Hematopoietic multipotent progenitor cell treated with erythropoietin and hydrocortisone succinate and interleukin-3 and kit ligand, for 15 days (in vitro differentiated cells): ENCODE results near the gene LSM10.

ENCODE experiments used
- DNase-seq: peaks from one replicate; pipeline ENCODE4 v3.0.0-alpha.2; 2015; ENCODE audit warnings: low spot score

LSM10 gene

DNA sequence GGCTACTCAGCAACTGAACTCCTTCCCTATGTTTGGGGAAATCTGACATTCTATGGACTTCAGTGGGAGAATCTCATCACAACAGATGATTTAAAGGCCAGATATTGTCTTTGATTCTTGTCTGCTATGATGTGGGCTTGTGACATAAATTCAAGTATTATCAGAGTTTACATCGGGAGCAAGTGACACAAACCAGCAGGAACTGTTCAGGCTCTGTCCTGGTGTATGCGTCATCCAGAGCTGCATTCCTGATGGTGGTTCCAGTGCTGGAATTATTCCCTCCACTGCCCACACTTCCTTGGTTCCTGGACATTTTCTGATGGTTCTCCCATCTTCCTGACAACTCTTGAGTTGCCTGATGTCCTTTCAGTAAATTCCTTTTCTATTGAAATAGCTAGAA, 10.8 kb upstream of the LSM10 start:
- DNase-seq = no peak

DNA sequence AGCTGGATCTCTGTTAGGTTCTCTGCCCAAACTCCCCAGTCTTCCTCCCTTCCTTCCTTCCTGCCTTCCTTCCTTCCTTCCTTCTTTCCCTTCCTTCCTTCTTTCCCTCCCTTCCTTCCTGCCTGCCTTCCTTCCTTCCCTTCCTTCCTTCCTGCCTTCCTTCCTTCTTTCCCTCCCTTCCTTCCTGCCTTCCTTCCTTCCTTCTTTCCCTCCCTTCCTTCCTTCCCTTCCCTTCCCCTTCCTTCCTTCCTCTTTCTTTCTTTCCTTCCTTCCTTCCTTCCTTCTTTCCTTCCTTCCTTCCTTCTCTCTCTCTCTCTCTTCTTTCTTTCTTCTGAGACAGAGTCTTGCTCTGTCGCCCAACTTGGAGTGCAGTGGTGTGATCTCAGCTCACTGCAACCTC, 8.7 kb upstream of the LSM10 start:
- DNase-seq = no peak

DNA sequence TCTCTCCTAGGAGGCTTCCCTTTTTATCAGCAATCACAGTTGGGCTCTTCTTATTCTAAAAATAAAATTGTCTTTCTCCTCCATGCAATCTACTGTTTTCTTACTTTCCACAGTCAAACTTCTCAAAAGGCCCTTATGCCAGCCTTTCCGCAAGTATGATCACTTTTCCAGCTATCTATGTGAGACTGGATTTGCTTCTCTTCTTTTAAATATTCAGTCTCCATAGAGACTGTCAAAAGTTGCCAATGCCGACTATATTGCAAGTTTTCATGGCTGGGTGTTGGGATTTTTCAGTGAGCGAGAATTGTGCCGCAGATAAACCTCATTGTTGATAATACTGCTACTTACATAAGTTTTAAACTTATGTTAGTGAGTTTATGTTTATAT, 4.8 kb upstream of the LSM10 start:
- no peak for DNase-seq

DNA sequence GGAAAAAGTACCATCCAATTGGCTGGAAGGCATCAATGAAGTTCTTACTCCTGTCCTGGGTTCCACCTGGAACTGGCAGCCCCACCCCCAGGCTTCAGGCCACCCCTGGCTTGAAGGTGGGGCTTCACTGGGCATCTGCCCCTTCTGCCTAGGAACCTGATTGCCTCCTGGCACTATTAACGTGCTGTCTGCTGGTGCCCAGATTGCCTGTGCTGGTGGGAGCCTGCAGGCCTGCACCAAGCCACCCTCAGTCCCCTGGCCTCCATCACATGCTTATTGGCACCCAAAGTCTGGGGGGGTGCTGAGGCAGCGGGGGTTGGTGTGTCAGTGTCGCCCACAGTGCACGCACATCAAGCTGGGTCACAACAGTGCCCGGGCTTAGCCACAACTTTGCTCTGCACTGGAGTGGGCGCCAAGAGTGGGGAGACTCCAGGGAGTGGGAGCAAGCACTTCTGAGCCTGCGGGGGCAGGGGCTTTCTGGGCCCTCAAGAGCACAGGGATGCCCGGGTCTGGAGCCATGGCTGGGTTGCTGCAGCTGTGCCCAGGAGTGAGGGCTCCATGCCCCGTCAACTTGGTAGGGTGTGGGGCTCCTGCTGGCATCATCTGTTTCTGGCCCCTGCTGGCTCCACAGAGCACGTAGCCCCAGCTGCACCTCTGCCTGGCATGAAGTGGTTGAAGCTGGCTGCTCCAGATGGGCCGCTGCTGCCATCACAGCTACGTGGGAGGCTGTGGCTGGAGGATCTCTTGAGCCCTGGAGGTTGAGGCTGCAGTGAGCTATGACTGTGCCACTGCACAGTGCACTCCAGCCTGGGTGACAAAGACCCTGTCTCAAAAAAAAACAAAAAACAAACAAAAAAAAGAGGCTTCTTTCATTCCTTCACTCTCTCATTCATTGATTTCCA, 4.1 kb upstream of the LSM10 start:
- no peak for DNase-seq

DNA sequence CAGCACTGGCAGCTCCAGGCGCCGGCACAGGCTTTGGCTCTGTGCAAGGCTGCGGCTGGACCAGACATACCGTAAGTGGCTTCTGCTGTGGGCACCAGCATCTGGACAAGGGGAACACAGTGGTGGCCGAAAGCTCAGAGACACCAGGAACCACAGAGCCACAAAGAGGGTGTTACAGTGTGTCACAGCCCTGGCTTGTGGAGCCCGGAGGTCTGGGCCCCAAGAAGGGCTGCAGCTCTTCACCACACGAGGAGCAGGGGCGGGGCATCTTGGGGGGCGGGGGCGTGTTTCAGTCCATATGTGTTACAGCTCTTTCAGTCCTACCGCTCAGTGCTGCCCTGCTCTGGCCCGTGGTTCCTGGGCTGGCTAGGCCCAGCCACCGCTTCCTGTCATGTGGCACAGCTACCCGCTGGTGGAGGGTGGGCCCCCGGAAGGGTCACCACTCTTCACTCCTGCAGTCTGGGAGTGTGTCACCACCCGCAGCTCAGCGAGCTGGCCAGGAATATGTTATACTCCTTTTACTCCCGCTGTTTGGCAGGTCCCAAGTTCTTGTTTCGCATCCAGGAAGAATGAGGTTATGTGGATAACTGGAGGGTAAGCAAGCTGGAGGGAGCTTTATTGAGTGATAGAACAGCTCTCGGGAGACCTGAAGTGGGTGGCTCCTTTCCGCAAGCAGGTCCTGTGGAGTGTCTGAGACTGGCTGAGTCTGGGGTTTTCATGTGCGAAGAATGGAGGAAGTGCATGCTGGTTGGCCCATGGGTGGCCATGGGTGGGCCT, 3.3 kb upstream of the LSM10 start:
- peak; percentile 70 for DNase-seq

DNA sequence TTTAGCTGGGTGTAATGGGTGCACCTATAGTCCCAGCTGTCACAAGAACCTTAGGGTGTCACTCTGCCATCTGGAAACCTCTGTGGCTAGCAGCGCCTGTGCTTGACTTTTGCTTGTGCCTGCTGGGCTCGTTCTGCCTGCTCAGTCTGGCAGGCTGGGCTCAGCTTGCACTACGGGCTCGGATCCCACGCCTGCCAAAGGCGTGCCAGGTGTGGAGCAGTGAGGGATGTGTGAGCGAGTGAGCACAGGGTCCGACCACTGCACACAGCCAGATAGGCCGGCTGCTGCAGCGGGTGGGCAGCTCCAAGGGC, 2.8 kb upstream of the LSM10 start:
- no peak for DNase-seq

DNA sequence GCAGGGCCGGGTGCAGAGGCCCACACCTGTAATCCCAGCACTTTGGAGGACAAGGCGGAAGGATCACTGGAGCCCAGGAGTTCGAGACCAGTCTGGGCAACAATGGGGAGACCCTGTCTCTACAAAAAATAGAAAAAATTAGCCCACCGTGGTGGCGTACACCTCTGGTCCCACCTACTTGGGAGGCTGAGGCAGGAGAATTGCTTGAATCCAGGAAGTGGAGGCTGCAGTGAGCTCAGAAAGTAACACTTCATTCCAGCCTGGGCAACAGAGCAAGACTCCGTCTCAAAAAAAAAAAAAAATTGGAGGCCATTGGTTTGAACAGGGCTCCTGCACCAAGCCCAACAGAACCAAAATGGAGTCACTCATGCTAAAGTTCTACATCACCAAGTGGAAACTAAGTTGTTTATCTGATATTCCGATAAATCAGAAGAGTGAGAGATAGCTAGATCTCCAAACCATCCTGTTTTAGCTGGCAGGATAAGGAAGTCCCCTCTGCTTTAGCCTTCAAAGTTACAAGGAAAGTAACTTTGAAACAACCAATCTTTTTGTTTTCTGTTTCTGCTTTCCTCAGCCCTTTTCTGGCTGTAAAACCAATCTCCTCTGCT, 766 bp upstream of the LSM10 start:
- no peak for DNase-seq

DNA sequence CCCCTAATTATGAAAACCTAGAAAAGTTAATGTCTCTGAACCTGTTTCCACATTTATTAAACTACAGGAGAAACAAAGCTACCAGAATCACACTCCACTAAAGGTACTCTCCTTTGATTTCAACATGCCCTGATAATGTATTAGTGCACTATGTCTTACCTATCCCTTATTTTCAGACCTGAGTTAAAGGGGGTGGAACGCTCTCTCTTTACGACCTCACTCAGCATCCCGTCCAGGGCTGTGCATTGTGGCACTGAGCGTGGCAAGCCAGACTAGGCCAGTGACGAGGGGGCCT, 678 bp downstream of the LSM10 start:
- no peak for DNase-seq

DNA sequence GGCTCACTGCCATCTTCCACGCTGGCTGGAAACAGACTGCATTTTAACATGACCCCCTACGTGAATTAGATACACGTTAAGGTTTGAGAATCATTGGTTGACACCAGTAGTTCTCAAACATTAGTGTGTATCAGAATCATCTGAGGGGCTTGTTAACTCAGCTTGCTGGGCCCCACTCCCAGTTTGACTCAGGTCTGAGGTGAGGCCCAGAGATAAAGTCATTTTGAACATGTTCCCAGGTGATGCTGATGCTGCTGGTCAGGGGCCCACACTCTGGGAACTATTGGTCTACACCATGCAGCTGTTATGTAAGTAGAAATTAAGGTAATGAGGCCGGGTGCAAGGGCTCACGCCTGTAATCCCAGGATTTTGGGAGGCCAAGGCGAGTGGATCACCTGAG, 1.3 kb downstream of the LSM10 start:
- no peak for DNase-seq

DNA sequence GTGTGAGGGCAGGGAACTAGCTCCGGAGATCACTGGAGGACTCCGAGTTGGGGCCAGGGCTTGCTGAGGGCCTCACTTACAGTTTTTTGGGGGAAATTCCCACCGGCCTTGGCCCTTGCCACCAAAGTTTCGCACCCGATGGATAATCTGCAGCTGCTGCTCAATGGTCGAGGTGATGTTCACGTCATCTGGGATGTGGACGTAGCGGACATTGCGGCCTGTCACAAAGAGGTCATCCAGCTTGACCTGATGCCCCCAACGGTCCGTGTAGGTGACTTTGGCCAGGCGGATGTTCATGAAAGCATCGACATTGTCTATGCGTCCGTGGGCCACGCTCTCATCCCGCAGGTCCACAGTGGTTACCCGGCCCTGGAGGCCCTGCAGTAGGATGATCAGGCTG, 4.0 kb downstream of the LSM10 start:
- no peak for DNase-seq

DNA sequence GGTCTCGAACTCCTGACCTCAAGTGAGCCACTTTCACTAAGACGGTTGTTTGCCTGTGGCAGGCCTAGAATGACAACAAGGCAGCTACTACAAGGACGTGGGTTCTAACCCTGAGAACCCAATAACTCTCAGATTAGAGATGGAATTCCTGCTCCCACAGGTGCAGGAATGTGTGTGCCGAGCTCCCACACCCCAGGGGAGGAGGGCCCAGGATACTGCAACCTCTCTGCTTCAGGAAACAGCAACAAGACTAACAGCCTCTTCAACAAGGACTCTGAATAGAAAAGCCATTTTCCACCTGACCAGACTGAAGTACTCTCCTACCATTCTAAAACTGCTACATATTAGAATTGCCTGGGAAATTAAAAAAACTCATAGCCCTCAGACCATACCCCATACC, 4.9 kb downstream of the LSM10 start:
- no peak for DNase-seq

DNA sequence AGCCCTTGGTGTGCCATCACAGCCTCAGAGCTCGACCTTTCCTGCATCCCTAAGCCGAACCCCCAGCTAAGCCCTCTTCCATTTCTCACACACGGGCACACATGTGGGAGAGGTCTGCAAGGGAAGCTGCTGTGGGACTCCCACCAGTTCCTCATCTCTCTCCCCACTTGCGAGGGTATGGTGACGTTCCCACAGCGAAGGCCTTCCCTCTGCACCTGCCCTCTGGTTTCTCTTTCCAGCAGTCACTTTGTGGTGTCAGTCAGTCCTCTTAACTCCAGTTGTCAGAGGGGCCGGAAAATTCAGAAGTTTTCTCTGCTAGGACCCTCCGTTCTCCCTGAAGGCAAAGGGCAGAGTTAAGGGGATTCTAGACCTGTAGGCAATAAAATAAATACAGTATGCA, 6.4 kb downstream of the LSM10 start:
- DNase-seq = no peak

DNA sequence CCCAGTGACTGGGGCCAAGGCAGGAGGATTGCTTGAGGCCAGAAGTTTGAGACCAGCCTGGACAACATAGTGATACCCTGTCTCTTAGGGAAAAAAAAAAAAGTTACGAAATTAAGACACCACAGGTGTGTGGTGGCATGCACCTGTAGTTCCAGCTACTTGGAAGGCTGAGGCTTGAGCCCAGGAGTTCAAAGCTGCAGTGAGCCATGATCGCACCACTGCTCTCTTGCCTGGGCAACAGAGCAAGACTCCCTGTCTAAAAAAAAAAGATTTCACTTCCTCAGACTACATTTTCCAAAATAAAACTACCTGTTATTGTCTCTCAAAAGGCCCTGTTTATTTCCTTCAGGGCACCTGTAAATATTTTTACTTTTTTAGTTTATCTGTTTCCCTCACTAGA, 7.3 kb downstream of the LSM10 start:
- DNase-seq = no peak

DNA sequence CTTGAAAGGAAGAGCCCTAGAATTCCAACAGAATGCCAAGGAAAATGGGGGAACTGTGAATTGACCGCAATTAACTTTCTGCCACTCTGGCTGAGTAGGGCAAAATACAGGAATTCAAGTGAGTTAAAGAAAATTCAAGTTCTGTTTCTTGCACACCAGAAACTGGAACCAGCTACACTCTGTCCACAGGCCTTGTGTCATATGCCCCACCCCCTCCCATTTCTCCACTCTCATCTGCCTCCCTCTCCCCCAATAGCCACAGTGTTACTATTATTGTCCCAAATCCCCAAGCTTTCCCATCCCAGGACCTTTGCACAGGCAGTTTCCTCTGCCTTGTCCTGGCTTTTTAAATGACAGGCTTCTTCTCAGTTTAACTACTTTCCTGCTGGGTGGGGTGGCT, 7.7 kb downstream of the LSM10 start:
- no peak for DNase-seq

DNA sequence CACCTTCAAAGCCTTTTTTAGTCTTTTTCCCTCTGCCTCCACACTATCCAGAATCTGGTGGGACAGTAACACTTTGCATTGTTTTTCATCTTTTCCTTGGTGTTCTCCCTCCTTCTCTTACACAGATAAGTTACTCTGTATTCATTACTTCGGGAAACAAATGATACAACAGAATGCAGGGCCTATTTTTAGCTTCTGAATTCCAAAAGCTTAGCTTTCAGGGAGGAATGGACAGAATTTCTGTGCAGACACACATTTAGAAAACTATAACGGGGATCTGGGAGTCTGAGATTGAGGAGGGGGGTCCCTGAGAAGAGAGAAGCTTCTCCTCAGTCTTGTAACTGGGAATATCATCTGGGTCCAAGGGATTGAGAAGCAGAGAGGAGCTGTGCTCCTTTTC, 8.4 kb downstream of the LSM10 start:
- no peak for DNase-seq

DNA sequence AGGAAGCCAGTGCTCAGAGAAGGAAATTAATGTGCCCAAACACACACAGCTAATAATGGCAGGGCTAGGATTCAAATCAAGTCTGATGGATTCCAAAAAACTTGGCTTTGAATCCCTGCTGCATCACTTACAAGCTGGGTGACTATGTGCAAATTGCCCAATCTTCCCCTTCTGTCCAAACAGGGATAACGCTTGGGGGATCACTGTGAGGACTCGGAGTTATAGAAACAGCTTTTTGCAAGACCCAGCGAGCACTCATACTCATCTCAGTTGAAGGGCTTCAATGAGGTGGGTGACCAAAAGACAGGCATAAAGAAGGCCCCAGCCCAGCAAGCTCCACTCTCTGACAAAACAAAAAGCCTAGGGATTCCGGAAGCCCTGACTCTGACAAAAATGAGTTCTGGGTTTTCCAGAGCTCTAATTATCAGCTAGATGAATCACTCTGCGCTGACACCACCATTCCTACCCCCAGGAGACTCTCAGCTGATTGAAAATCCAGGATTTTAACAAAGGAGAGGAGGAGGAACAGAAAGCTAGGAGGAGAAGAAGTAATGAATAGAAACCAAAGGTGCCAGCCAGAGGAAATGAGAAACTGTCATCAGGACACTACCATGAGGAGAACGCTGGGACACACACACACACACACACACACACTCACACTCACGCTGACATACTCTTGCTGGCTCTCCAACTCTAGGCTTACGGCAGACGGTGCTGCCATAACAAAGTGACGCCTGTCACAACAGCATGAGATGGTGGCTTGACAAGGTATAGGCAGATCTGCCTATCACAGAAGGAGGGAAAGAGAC, 10.4 kb downstream of the LSM10 start:
- no peak for DNase-seq

DNA sequence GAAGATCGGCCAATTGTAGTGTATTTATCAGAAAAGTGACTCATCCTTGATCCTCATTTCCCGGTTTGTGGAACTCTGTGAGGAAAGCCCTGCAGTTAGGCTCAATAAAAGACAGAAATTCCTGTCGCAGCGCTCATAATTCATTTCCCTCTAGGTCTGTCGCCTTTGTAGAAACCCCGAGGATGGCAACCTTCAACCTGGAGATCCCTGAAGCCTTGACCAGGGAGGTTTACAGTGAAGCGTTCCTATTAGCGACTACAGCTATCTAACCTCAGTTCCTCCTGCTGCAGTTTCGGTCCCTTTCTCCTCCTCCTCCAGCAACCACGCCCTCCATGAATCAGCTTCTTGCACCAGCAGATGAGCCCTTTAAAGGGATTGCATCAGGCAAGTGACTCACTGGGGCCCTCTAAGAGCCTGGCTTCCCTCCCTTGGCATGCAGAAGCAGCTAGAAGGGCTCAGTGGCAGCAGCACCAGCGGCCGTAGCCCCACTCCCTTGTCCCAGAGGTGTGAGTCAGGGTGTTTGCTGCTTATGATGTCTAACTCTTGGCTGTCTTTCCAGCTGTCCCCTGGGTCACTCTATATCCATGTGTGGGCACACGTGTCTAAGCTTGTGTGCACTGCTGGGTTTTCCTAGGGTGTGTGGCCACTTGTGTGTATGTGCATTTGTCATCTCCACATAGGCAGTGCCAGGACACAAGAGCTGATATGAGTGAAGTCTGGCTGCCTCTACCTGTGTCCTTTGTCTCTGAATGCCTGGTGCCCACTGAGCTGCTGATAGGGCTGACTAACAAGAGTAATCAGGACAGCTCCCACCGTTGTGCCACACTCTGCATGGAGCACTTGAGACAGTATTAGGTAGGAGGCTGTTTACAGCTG, 11.2 kb downstream of the LSM10 start:
- peak; percentile 100 for DNase-seq

DNA sequence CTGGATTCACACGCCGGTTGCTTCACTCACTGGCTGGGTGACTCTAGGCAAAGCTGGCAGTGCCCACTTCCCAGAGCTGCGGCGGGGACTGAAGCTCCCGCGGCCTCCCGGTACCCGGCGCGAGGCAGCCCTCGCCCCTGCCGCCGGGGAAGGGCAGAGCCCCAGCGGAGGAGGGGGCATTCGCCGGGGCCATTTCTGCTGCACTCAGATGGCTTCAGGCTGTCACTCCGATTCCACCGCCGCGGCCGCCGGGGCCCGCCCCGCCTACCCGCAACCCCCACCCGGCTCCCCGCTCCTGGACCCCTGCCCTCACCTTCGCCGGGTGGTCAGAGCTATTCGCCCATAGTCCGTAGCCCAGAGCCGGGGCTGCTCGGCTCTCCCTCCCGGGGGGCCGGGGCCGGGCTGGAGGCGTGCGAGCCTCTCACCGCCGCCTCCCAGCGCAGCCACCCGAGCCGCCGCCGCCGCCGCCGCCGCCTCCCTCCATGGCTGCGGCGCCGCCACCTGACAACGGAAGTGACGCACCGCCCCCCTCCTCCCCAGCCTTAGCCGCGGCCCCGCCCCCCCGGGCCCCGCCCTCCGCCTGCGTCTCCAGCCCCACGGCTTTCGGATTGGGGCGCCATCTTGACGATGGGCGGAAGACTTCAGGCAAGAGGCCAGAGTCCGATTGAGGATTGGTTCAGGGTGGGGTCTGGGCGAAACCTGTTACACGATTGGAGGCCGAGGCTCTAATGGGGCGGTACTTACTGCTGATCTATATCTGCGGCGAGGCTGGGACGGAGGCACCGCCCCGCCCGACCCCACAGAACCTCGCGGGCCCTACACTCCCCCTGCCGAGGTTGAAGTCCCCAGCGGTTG, 12.1 kb downstream of the LSM10 start, which contains the start of gene STK40:
Gene STK40 (minus strand): TSS at position 515 of the 855 bp plus-strand sequence. CDS start 24,592 bp downstream, outside the sequence.
- peak; percentile 99 for DNase-seq

DNA sequence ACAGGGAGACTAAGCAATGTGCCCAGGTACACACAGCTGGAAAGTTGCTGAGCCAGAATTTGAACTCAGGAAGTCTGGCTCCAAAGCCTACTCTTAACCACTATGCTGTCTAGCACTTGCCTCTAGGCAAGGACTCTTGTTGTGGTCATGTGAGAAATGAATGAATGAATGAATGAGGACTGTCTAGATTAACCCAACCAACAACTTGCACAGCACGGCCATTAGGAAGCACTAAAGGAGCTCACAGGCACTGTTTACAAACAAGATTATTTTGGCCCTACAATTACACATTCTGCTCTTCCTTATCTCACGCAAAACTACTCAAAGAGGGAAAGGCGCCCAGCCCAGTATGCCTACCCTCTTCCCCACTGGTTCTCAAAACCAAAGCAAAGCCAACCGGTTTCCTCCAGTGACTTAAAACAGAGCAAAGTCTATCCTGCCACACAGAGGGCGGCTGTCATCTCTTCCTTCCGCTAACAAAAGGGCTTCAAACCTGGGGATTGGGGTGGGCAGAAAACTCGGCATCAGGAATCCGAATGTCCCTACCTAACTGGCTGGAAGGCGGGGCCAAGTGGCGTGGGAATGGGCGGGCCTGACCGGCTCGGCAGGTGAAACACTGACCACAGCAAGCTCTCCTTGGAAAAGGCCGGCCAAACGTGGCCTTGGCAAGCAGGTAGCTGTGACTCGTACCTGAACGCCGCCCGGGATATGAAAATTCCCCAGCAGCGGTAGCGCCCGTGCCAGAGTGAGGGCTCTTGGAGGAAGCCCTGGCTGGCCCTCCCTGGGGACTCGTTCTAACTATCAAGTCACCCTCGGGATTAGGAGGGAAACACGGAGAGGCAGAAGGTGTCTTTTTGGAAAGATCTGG, 12.9 kb downstream of the LSM10 start:
- DNase-seq = peak; percentile 47
